ENCODE data around the gene CCL8.
"Not testable (repeated sequence)": the region's sequence is repeated elsewhere in the genome, so short reads cannot be mapped to it uniquely, and the experiment has no call there.

Gene CCL8

DNA sequence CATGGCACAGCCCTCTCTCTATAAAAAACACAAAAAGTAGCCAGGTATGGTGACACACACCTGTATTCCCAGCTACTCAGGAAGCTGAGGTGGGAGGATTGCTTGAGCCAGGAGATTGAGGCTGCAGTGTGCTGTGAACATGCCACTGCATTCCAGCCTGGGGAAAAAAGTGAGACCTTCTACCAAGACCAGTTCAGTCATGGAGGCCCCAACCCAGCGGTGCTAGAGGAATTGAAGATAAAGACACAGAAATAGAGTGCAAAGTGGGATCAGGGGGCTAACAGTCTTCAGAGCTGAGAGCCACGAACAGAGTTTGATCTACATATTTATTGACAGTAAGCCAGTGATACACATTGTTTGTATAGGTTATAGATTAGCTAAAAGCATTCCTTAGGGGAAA lies 15.6 kb upstream of the CCL8 start:
- FAIRE-seq (no peak), DNase-seq (ENCODE audit: insufficient read length, low spot score) (no peak)
- no peak for TF ChIP-seq POLR2A (IDR thresholded peaks at IDR 0.05; ENCODE audit: low read depth, low read length)

DNA sequence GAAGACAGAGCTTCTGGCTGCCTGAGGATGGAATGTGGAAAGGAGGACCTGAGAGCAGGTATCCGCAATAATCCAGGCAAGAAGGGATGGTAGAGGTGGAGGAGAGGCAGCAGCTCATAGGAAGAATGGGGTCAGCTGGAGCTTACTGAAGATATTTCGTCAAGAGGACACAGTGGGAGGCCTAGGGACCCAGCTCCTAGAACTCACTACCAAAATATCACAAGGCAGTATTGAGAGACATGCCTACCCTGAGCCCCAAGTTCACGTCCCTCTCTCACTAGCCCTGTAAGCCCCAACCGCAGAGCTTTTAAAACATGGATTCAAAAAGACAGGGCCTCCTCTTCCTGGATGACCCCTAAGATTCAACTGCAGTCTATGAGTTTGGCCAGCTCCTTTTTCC lies 14.2 kb upstream of the CCL8 start:
- FAIRE-seq (no peak), DNase-seq (ENCODE audit: insufficient read length, low spot score) (no peak)
- TF ChIP-seq POLR2A (IDR thresholded peaks at IDR 0.05; ENCODE audit: low read depth, low read length), result no peak

DNA sequence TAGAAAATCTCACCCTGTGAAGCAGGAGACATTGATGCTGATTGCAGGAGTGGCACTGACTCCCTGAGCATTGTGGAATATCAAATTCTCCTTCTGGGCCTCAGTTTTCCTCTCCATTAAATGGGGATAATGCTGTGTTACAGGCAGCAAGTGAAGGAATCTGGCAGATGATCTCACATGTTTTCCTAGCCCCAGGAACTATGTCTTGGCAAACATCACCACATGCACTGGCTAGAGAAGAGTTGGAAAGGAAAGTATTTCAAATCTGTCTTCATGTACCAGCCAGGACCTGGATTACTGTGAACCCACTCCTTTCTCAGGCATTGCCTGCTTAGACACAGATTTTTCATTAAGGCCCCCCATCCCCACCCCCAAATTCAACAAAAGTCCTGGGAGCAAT lies 13.6 kb upstream of the CCL8 start:
- FAIRE-seq (no peak), DNase-seq (ENCODE audit: insufficient read length, low spot score) (no peak)
- TF ChIP-seq POLR2A (IDR thresholded peaks at IDR 0.05; ENCODE audit: low read depth, low read length), result no peak

DNA sequence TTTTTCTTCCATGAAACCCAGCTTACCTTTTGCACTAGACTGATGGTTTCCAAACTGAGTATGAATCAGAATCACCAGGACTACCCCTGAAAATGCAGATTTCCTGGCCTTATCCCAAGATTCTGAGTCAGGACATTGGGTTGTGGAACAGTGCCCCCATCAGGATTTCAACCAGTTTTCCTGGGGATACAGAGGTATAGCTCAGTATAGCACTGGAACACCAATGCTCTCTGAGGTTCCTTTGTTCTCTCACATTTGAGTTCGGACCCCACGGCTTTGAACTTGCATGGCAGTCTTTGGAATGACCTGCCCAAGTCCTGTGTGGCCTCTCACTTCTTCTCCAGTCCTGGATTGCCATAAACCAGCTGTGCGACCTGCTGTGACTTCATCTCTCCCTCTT lies 12.8 kb upstream of the CCL8 start:
- no peak for TF ChIP-seq POLR2A (IDR thresholded peaks at IDR 0.05; ENCODE audit: low read depth, low read length)
- DNase-seq (ENCODE audit: insufficient read length, low spot score) (no peak), FAIRE-seq (no peak)

DNA sequence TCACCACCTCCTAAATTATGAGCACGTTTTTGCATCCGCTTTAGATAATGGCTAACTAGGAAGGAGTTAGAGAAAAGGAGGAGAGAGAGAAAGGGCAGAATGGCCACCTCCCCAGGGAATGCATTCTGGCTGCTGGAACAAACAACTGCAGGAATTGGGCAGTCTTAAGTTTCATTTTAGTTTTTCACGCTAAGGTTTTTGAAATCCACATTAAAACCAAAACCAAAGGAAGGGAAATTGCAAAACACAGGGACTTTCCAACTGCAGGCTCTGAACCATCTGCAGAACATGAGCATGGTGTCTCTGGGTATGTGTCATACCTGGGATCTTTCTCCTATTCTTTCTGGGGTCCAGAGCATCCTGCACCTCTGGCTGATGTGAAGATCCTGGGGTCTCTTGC lies 12.1 kb upstream of the CCL8 start:
- DNase-seq (ENCODE audit: insufficient read length, low spot score) (no peak), FAIRE-seq (no peak)
- no peak for TF ChIP-seq POLR2A (IDR thresholded peaks at IDR 0.05; ENCODE audit: low read depth, low read length)

DNA sequence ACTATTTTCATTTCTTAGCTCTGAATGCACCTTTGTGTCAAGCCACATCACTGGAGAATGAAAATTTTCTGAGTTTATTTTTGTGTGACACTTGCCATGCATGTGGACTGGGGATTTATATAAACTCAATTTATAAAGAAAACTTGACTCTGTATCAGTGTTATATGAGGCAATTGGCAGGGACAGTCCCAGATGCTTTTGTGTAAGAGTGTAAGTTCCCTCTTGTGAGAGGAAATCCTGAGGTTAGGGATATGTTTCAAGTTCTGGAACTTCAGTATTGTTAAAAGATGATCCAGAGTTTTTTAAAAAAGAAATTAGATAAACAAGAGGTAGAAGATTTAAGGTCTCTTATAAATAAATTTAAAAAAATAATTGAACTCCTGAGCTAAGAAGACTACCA lies 10.9 kb upstream of the CCL8 start:
- FAIRE-seq (no peak), DNase-seq (ENCODE audit: insufficient read length, low spot score) (no peak)
- no peak for TF ChIP-seq POLR2A (IDR thresholded peaks at IDR 0.05; ENCODE audit: low read depth, low read length)

DNA sequence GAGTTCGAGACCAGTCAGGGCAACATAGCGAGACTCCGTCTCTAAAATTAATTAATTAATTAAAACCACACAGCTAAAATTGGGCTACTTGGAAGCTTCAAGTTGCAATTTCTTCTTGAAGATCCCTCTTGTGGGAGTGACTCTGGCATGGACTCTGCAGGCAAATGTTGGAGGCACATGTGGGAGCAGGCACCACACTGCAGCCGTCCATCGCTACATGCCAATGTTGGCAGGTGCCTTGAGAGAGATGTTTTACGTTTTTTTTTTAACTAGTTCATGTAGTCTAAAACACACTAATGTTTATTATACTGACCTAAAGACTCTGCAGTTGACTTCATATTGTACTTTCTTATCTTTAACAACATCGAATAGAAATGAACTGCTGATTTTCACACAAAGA lies 7.9 kb upstream of the CCL8 start:
- no peak for TF ChIP-seq POLR2A (IDR thresholded peaks at IDR 0.05; ENCODE audit: low read depth, low read length)
- DNase-seq (ENCODE audit: insufficient read length, low spot score) (no peak), FAIRE-seq (no peak)

DNA sequence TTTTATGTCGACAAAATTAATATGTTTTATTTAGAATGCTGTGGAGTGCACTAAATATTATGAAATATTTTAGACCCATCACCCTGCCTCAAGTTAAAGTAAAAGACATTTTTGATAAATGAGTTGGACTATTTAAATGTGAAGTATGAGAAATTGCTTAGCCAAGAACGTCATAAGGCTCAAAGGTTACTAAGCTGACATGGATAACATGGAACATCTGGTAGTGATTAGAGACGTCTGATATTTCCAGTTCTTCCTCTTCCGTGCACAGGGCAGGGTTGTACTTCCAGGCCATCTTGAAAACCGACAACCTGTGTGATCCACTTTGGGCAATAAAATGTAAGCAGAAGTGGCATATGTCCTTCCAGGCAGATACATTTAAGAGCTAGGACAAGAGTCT lies 7.2 kb upstream of the CCL8 start:
- DNase-seq (ENCODE audit: insufficient read length, low spot score) (no peak), FAIRE-seq (no peak)
- TF ChIP-seq POLR2A (IDR thresholded peaks at IDR 0.05; ENCODE audit: low read depth, low read length), result no peak

DNA sequence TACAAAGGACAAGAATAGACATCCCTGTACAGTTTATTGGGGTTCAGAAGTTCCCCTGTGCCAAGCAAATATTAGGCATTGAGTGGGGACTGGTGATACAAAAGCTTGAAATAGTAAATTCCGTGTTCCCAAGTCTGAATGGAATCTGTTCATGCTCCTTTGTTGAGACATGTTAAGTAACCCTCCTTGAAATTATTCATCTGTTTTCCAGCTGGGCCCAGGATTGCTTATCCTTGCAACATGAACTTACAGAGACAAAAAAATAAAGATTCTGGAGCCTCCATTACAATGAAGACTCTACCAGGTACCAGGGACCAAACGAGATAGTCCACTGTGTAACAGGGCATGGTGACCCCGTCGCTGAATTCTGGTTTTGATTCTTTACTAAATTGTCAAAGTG lies 6.1 kb upstream of the CCL8 start:
- no peak for DNase-seq (ENCODE audit: insufficient read length, low spot score)
- FAIRE-seq, result no peak
- no peak for TF ChIP-seq POLR2A (IDR thresholded peaks at IDR 0.05; ENCODE audit: low read depth, low read length)

DNA sequence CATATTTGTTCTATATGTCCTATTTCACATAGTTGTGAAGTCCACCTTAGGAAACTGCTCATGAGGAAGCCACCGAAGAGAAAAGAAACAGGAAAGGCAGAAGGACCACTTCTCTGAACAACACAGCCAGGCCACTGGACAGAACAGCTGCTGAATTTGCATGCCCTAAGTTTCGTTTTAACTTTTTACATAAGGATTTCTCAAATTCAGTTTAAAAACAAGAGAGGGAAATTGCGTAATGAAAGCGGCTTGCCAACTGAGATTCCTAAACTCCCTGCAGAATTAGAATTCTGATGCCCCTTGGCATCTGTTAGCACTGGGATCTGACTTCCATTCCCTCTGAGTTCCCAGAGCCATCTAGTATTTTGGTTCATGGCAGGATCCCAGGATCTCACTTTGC lies 5.0 kb upstream of the CCL8 start:
- TF ChIP-seq POLR2A (IDR thresholded peaks at IDR 0.05; ENCODE audit: low read depth, low read length), result no peak
- DNase-seq (ENCODE audit: insufficient read length, low spot score) (no peak), FAIRE-seq (no peak)

DNA sequence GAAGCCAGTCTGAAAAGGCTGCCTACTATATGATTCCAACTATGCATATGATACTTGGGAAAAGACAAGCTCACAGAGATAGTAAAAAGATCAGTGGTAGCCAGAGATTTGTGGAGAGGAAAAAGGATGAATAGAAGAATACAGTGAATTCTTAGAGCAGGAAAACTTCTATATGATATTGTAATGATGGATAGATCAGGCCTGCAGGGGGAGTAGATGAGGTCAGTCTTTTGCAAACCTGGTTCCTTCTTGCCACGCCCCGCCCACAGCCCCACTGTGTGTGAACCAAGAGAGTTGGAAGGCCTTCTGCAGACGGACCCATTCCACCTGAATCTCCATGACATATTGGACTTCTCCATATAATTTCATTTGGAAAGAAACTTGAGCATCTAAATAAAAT lies 761 bp upstream of the CCL8 start:
- FAIRE-seq (no peak), DNase-seq (ENCODE audit: insufficient read length, low spot score) (no peak)
- no peak for TF ChIP-seq POLR2A (IDR thresholded peaks at IDR 0.05; ENCODE audit: low read depth, low read length)

DNA sequence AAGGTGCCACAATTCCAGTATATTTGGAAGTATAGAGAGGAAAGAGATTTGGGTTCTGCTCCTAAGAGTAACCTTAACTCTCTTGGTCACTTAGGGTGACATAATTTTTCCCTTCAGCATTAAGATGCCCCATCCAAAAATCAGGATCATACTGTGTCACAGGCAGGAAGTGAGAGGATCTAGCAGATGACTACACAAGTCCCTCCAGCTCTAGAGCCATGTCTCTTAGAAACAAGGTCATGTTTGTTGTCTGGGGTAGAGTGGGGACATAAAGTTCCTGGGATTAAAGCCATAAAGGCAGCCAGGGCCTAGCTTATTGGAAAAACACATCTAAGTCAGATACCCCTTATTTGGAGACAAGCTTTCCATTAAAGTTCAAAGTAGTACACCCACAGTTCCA lies 2.7 kb downstream of the CCL8 start:
- DNase-seq (ENCODE audit: insufficient read length, low spot score) (no peak), FAIRE-seq (no peak)
- TF ChIP-seq POLR2A (IDR thresholded peaks at IDR 0.05; ENCODE audit: low read depth, low read length), result no peak

DNA sequence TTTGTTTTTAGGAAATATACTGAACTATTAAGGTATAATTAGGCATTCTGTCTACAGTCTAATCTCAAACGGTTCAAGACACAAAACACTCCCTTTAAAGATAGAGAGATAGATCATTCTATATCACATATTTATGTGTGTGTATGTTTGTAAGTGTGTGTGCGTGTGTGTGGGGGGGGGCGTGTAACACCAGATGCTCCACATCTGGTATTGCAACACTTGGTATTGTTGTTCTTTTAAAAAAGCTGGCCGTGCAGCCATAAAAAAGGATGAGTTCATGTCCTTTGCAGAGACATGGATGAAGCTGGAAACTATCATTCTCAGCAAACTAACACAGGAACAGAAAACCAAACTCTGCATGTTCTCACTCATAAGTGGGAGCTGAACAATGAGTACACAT lies 8.3 kb downstream of the CCL8 start:
- FAIRE-seq; DNase-seq (ENCODE audit: insufficient read length, low spot score): not testable (repeated sequence)

DNA sequence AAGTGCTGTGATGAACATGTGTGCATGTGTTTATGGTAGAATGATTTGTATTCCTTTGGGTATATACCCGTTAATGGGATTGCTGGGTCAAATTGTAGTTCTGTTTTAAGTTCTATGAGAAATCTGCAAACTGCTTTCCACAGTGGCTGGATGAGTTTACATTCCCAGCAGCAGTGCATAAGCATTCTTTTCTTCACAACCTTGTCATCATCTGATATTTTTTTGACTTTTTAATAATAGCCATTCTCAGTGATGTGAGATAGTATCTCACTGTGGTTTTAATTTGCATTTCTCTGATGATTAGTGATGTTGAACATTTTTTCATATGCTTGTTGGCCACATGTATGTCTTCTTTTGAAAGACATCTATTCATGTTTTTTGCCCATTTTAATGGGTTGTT lies 18.5 kb downstream of the CCL8 start:
- FAIRE-seq (no peak), DNase-seq (ENCODE audit: insufficient read length, low spot score) (no peak)
- TF ChIP-seq POLR2A (IDR thresholded peaks at IDR 0.05; ENCODE audit: low read depth, low read length), result no peak

DNA sequence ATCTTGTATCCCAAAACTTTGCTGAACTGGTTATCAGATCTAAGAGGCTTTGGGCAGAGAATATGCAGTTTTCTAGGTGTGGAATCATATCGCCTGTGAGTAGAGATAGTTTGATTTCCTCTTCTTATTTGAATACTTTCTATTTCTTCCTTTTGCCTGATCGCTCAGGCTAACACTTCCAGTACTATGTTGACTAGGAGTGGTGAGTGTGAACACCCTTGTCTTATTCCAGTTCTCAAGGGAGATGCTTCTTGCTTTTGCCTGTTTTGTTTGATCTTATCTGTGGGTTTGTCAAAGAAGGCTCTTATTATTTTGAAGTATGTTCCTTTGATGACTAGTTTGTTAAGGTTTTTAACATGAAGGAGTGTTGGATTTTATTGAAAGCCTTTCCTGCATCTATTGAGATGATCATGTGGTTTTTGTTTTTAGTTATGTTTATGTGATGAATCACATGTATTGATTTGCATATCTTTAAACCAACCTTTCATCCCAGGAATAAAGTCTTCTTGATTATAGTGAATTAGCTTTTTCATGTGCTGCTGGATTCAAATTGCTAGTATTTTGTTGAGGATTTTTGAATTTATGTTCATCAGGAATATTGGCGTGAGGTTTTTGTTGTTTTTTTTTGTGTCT lies 20.0 kb downstream of the CCL8 start:
- TF ChIP-seq POLR2A (IDR thresholded peaks at IDR 0.05; ENCODE audit: low read depth, low read length), result no peak
- DNase-seq (ENCODE audit: insufficient read length, low spot score), result no peak
- no peak for FAIRE-seq

DNA sequence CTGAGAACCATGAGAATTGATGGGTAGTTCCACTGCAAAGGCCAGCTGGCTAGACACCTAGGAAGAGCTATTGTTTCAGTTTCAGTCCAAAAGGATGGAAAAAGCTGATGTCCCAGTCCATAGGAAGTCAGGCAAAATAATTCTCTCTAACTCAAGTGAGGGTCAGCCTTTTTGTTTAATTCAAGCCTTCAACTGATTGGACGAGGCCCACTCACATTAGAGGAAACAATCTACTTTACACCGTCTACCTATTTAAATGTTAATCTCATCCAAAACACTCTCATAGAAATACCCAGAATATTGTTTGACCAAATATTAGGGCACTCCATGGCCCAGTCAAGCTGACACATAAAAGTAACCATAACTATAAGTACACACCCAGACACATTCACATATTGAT lies 22.7 kb downstream of the CCL8 start:
- FAIRE-seq (no peak), DNase-seq (ENCODE audit: insufficient read length, low spot score) (no peak)

More for the DNA sequence above, 22.7 kb downstream of the CCL8 start:
- no peak for TF ChIP-seq POLR2A (IDR thresholded peaks at IDR 0.05; ENCODE audit: low read depth, low read length)
